HG02852 (cell line): ENCODE measurements around the gene TMUB1.

Experiments used
- ATAC-seq: cut with Tn5 transposase; IDR thresholded peaks from one replicate; pipeline ENCODE4 v1.9.1; 2021; ENCODE audit warnings: mild to moderate bottlenecking, moderate library complexity; ENCODE audit not compliant: unreplicated experiment

The TMUB1 gene

GRCh38 chr7:151104411-151105235 lies 21.3 kb upstream of the TMUB1 start:
- no peak for ATAC-seq

GRCh38 chr7:151103973-151104372 lies 20.7 kb upstream of the TMUB1 start:
- no peak for ATAC-seq

- no peak for ATAC-seq
Observed at GRCh38 chr7:151102991-151103390, 19.7 kb upstream of the TMUB1 start.

- ATAC-seq = no peak
Observed at GRCh38 chr7:151101621-151102396, 18.5 kb upstream of the TMUB1 start.

- ATAC-seq = no peak
Observed at GRCh38 chr7:151100921-151101320, 17.6 kb upstream of the TMUB1 start.

- no peak for ATAC-seq
Observed at GRCh38 chr7:151099486-151100211, 16.4 kb upstream of the TMUB1 start.

GRCh38 chr7:151095828-151096475 lies 12.7 kb upstream of the TMUB1 start:
- no peak for ATAC-seq

- ATAC-seq = no peak
Observed at GRCh38 chr7:151095123-151095797, 12.0 kb upstream of the TMUB1 start.

GRCh38 chr7:151094675-151095074 lies 11.4 kb upstream of the TMUB1 start:
- no peak for ATAC-seq

- no peak for ATAC-seq
Observed at GRCh38 chr7:151093748-151094147, 10.5 kb upstream of the TMUB1 start.

- ATAC-seq = no peak
Observed at GRCh38 chr7:151091988-151092387, 8.7 kb upstream of the TMUB1 start.

- ATAC-seq = no peak
Observed at GRCh38 chr7:151091431-151091830, 8.1 kb upstream of the TMUB1 start.

- no peak for ATAC-seq
Observed at GRCh38 chr7:151091003-151091402, 7.7 kb upstream of the TMUB1 start.

GRCh38 chr7:151089893-151090730 lies 6.8 kb upstream of the TMUB1 start:
- ATAC-seq = no peak

- ATAC-seq = no peak
Observed at GRCh38 chr7:151088856-151089699, 5.8 kb upstream of the TMUB1 start.

- ATAC-seq = no peak
Observed at GRCh38 chr7:151088019-151088855, 4.9 kb upstream of the TMUB1 start.

GRCh38 chr7:151087245-151088018 lies 4.1 kb upstream of the TMUB1 start:
- no peak for ATAC-seq
